ENCODE data around the gene USP10. TPM values are rescaled to one million over a fixed set of nuclear protein-coding genes. Genes with fewer than 3 reads are reported as not detected.

USP10 gene
- polyA plus RNA-seq, 3 donors: 38.7 to 115 (median 90.9) TPM

DNA sequence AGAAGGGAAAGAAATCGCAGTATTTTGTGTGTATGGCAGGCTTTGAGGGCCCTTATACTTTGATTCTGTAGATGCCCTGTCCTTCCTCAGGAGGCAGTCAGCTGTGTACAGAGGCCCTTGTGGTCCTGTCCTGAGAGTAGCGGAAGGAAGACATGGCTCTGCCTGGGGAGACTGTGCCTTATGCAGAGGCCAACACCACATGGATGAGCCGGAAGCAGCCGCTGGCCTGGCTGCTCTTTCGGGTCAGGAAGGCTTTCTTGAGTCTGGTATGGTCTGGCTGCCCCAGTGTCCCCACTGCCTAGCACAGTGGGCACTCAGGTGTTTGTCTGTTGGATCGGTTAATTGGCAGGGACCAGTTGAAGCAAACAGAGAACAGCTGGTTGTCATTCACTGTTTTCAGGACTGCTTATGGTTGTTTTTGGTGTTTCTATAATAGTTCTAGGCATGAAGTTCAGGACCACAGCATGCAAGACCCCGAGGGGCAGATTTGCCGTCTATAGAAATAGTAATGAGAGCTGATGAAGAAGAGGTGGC, 12.4 kb downstream of the USP10 start:
- H3K9ac ChIP-seq (ENCODE audit: insufficient read depth, low read length, poor library complexity, severe bottlenecking): no peak overlapping the region

DNA sequence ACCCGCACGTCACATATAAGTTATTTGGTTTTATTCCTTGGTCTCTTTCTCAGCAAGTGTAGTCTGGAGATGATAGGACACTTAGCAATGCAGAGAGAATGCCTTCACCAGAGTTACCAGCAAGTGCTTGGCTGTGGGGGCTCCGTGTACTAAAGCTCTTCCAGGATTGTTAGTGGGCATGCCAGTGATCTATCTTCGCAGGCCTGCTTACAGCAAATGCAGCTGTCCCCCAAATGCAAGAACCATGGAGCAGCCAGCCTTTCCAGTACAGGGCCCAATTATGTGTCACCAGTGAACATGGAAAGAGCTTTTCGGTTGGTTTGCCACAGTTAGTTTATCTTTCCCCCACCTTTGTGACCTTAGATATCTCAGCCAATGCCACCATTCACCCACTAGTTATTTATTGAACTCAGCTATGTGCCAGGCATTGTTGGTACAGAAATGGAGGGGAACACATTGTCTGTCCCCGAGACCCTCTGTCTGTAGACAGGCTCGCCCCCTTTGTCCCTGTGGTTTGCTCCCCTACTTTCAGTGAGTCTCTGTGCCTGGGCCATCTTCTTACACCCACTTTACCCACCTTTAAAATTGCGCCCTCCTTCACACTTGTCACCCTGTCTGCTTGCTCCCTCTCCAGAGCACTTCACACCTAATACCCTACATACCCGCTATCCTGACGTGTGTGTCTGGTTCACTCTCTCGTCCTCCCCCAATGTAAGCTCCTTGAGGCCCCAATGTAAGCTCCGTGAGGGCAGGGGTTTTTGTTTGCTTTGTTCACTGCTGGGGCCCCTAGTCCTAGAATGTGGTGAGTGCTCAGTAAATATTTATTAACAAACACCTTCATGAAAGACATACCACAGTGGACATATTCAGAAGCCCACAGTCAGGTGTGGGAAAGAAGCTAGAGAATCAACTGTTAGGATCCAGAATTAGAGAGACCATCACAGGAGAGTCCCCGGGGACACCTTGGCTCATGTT, 13.3 kb downstream of the USP10 start:
- H3K27ac Mint-ChIP-seq: peak overlapping the region in 4 of 7 donors; percentile 14 to 87 (median 80)
- Histone ChIP-seq H3K4me1 (ENCODE audit: control insufficient read depth in 1 of 2, insufficient read depth in 2 of 2, low read length in 2 of 2) (peaks cover 26% of the 10 kb centered on the region in 2 donors), H4K20me1 (ENCODE audit: insufficient read depth, low read length) (peaks cover 97% of the 10 kb centered on the region), H3K9me3 (replicated peaks in 1 of 2; ENCODE audit: control insufficient read depth in 1 of 2, insufficient read depth in 1 of 2, low read length in 2 of 2) (no peaks in the 10 kb centered on the region), H2AFZ (ENCODE audit: insufficient read depth, low read depth, low read length, poor library complexity, severe bottlenecking) (no peak overlapping the region), H3K9ac (ENCODE audit: insufficient read depth, low read length, poor library complexity, severe bottlenecking) (no peak overlapping the region), H3K79me2 (ENCODE audit: insufficient read depth, low read length) (peaks cover 99% of the 10 kb centered on the region), H3K27me3 (ENCODE audit: control insufficient read depth in 2 of 2, insufficient read depth in 2 of 2, low read length in 2 of 2) (no peaks in the 10 kb centered on the region), H3K4me2 (replicated peaks; ENCODE audit: extremely low read depth, low read length, poor library complexity, severe bottlenecking) (peak overlapping the region; percentile 37), H3K36me3 (replicated peaks in 1 of 2; ENCODE audit: control insufficient read depth in 1 of 2, insufficient read depth in 2 of 2, low read length in 2 of 2) (peaks cover 0 to 37% of the 10 kb centered on the region in 2 donors), H3K4me3 (replicated peaks in 1 of 3; ENCODE audit: low read depth in 2 of 3, low read length in 3 of 3) (peak overlapping the region in 1 of 3 experiments; percentile 33), H3K27ac (ENCODE audit: low read depth in 1 of 2, low read length in 2 of 2) (peak overlapping the region in 1 of 2 donors; percentile 14)
- peaks cover 0 to 2% (median 0%) of the 10 kb centered on the region in 3 donors for H3K27me3 Mint-ChIP-seq (ENCODE audit: low read depth in 3 of 3)
- TF ChIP-seq, protein P1, sequence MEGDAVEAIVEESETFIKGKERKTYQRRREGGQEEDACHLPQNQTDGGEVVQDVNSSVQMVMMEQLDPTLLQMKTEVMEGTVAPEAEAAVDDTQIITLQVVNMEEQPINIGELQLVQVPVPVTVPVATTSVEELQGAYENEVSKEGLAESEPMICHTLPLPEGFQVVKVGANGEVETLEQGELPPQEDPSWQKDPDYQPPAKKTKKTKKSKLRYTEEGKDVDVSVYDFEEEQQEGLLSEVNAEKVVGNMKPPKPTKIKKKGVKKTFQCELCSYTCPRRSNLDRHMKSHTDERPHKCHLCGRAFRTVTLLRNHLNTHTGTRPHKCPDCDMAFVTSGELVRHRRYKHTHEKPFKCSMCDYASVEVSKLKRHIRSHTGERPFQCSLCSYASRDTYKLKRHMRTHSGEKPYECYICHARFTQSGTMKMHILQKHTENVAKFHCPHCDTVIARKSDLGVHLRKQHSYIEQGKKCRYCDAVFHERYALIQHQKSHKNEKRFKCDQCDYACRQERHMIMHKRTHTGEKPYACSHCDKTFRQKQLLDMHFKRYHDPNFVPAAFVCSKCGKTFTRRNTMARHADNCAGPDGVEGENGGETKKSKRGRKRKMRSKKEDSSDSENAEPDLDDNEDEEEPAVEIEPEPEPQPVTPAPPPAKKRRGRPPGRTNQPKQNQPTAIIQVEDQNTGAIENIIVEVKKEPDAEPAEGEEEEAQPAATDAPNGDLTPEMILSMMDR (IDR thresholded peaks at IDR 0.05): no peak
- H3K9me3 Mint-ChIP-seq: no peaks in the 10 kb centered on the region
- intact Hi-C loops (cut with micrococcal nuclease): no loop called here
- H3K4me1 Mint-ChIP-seq: peaks cover 73% of the 10 kb centered on the region
- H3K36me3 Mint-ChIP-seq: peaks cover 32 to 34% of the 10 kb centered on the region in 2 donors
- no peak for DNase-seq
- H3K4me3 Mint-ChIP-seq: no peak overlapping the region
- 94% methylated on average over 10 of the region's 13 CpGs for WGBS (ENCODE audit: insufficient coverage)

More for the DNA sequence above, 12.4 kb downstream of the USP10 start:
- Mint-ChIP-seq H3K36me3 (peaks cover 28 to 29% of the 10 kb centered on the region in 2 donors), H3K4me3 (no peak overlapping the region), H3K27me3 (ENCODE audit: low read depth in 3 of 3) (peaks cover 0 to 2% (median 0%) of the 10 kb centered on the region in 3 donors), H3K4me1 (peaks cover 77% of the 10 kb centered on the region), H3K9me3 (no peaks in the 10 kb centered on the region), H3K27ac (no peak overlapping the region)
- WGBS (ENCODE audit: insufficient coverage): 97% methylated on average over 8 of the region's 8 CpGs
- H3K4me1 ChIP-seq (ENCODE audit: control insufficient read depth in 1 of 2, insufficient read depth in 2 of 2, low read length in 2 of 2): peaks cover 22 to 27% of the 10 kb centered on the region in 2 donors
- no peaks in the 10 kb centered on the region for H3K9me3 ChIP-seq (replicated peaks in 1 of 2; ENCODE audit: control insufficient read depth in 1 of 2, insufficient read depth in 1 of 2, low read length in 2 of 2)
- no peak overlapping the region for H2AFZ ChIP-seq (ENCODE audit: insufficient read depth, low read depth, low read length, poor library complexity, severe bottlenecking)
- H3K4me2 ChIP-seq (replicated peaks; ENCODE audit: extremely low read depth, low read length, poor library complexity, severe bottlenecking): no peak overlapping the region
- intact Hi-C loops (cut with micrococcal nuclease): no loop called here
- H3K4me3 ChIP-seq (replicated peaks in 1 of 3; ENCODE audit: low read depth in 2 of 3, low read length in 3 of 3): no peak overlapping the region
- peaks cover 97% of the 10 kb centered on the region for H4K20me1 ChIP-seq (ENCODE audit: insufficient read depth, low read length)
- no peaks in the 10 kb centered on the region for H3K27me3 ChIP-seq (ENCODE audit: control insufficient read depth in 2 of 2, insufficient read depth in 2 of 2, low read length in 2 of 2)
- peaks cover 99% of the 10 kb centered on the region for H3K79me2 ChIP-seq (ENCODE audit: insufficient read depth, low read length)
- H3K36me3 ChIP-seq (replicated peaks in 1 of 2; ENCODE audit: control insufficient read depth in 1 of 2, insufficient read depth in 2 of 2, low read length in 2 of 2): peaks cover 0 to 37% of the 10 kb centered on the region in 2 donors
- TF ChIP-seq, protein P1 (IDR thresholded peaks at IDR 0.05): no peak
- H3K27ac ChIP-seq (ENCODE audit: low read depth in 1 of 2, low read length in 2 of 2): no peak overlapping the region
- no peak for DNase-seq
